HepG2 (cell line): ENCODE measurements around the gene RAPGEF2. TPM values are rescaled to one million over a fixed set of nuclear protein-coding genes. Genes with fewer than 3 reads are reported as not detected.

Source experiments
- ATAC-seq: fragments of 200-7000 bp; cut with Tn5 transposase; 3 replicates; pipeline ENCODE4 v1.9.1; 2020; ENCODE audit warnings: mild to moderate bottlenecking, moderate library complexity
- BruUV-seq: library from RNA; stranded (reverse); fragments of 400-500 nt; replicated peaks from 2 replicates; lab custom pipeline; 2021; lab: Mats Ljungman, UMichigan
- CTCF ChIA-PET: fragments of 300-600 bp; formaldehyde crosslinking; extraction: SDS; loops from one replicate; lab custom pipeline; 2021; ENCODE audit warnings: low total read pairs, inconsistent platforms, low intra/inter-chr PET ratio; lab: Yijun Ruan, JAX
- POLR2A ChIA-PET: fragments of 350-600 bp; sonication (Branson Sonifier 250); formaldehyde crosslinking; loops from one replicate; lab custom pipeline; 2020; ENCODE audit warnings: antibody characterized with exemption, inconsistent platforms; lab: Yijun Ruan, JAX
- DNase-seq: peaks from one replicate; pipeline ENCODE4 v3.0.0-alpha.2; 2015; ENCODE audit warnings: low spot score
- FAIRE-seq: peaks from 3 replicates; lab custom pipeline; 2011; peaks lifted over from hg19 to GRCh38; lab: Jason Lieb, UNC
- H2AFZ ChIP-seq: one replicate; pipeline ENCODE4 v1.6.1; 2011; ENCODE audit warnings: low read length, inconsistent platforms
- H3K27ac ChIP-seq: fragments of 300-600 bp; 3 replicates; pipeline ENCODE4 v1.8.0; 2011; ENCODE audit warnings: mixed run types, mild to moderate bottlenecking, mixed read lengths, low read length, inconsistent platforms; ENCODE audit not compliant: insufficient read depth; ENCODE audit errors: extremely low read length
- H3K27me3 ChIP-seq, 2 experiments: fragments of 200-600 bp in 1 of 2; 2 replicates in 1 of 2; 3 replicates in 1 of 2; pipeline versions ENCODE4 v1.6.0 to v1.8.0; 2011; ENCODE audit warnings: low read length in 2 of 2, mild to moderate bottlenecking in 2 of 2, moderate library complexity in 2 of 2, inconsistent platforms in 1 of 2; ENCODE audit not compliant: insufficient read depth in 2 of 2, control insufficient read depth in 1 of 2
- H3K36me3 ChIP-seq, 2 experiments: fragments of 200-600 bp in 1 of 2; replicated peaks in 1 of 2; 2 replicates in 1 of 2; 3 replicates in 1 of 2; pipeline versions ENCODE4 v1.5.1 to v1.8.0; 2011; ENCODE audit warnings: low read length in 2 of 2, inconsistent platforms in 1 of 2; ENCODE audit not compliant: insufficient read depth in 2 of 2, control insufficient read depth in 1 of 2
- H3K4me1 ChIP-seq: 2 replicates; pipeline ENCODE4 v1.5.1; 2012; ENCODE audit warnings: low read length, inconsistent platforms; ENCODE audit not compliant: insufficient read depth
- H3K4me2 ChIP-seq: 2 replicates; pipeline ENCODE4 v1.6.0; 2011; ENCODE audit warnings: low read depth, low read length, inconsistent platforms
- H3K4me3 ChIP-seq, 3 experiments: fragments of 200-600 bp in 1 of 3; sonication (generic), shearing (Covaris generic) in 1 of 3; replicated peaks in 1 of 3; 2 replicates each; pipeline ENCODE4 v1.5.1; 2011 to 2016; ENCODE audit warnings: low read length in 3 of 3, inconsistent platforms in 2 of 3, low read depth in 2 of 3, mild to moderate bottlenecking in 2 of 3, control low read depth in 1 of 3, mixed read lengths in 1 of 3; ENCODE audit not compliant: insufficient read depth in 1 of 3
- H3K79me2 ChIP-seq: one replicate; pipeline ENCODE4 v1.6.1; 2011; ENCODE audit warnings: low read length, inconsistent platforms; ENCODE audit not compliant: insufficient read depth
- H3K9ac ChIP-seq: 2 replicates; pipeline ENCODE4 v1.6.0; 2011; ENCODE audit warnings: mild to moderate bottlenecking, low read depth, low read length, inconsistent platforms; ENCODE audit not compliant: insufficient read depth
- H3K9me3 ChIP-seq: 2 replicates; pipeline ENCODE4 v1.5.1; 2012; ENCODE audit warnings: mild to moderate bottlenecking, low read length
- H4K20me1 ChIP-seq: 2 replicates; pipeline ENCODE4 v1.6.0; 2011; ENCODE audit warnings: inconsistent platforms, mild to moderate bottlenecking, low read length, moderate library complexity; ENCODE audit not compliant: insufficient read depth
- HNRNPL ChIP-seq: fragments of 200-400 bp; formaldehyde crosslinking; IDR thresholded peaks from 2 replicates; pipeline ENCODE4 v1.6.1; 2017; ENCODE audit warnings: mild to moderate bottlenecking, low read depth, low read length
- PREB ChIP-seq: sonication (generic); formaldehyde crosslinking; IDR thresholded peaks from 2 replicates; pipeline ENCODE4 v1.4.0; 2020; ENCODE audit warnings: missing genetic modification reagents
- PRMT3 ChIP-seq: sonication (generic); formaldehyde crosslinking; IDR thresholded peaks from 2 replicates; pipeline ENCODE4 v1.8.1; 2022; ENCODE audit warnings: low read depth, mild to moderate bottlenecking, moderate library complexity, missing genetic modification reagents, borderline replicate concordance
- SKIL ChIP-seq: sonication (generic); formaldehyde crosslinking; IDR thresholded peaks from 2 replicates; pipeline ENCODE4 v1.8.0; 2022; ENCODE audit warnings: missing genetic modification reagents, mild to moderate bottlenecking, moderate library complexity, borderline replicate concordance
- ZBTB21 ChIP-seq: sonication (generic); formaldehyde crosslinking; IDR thresholded peaks from 2 replicates; pipeline ENCODE4 v1.4.0; 2020; ENCODE audit warnings: missing genetic modification reagents
- ZFP82 ChIP-seq: sonication (generic); formaldehyde crosslinking; IDR thresholded peaks from 2 replicates; pipeline ENCODE4 v1.5.1; 2020; ENCODE audit warnings: mild to moderate bottlenecking, missing genetic modification reagents, borderline replicate concordance
- ZNF10 ChIP-seq: sonication (generic); formaldehyde crosslinking; IDR thresholded peaks from 2 replicates; pipeline ENCODE4 v1.4.0; 2020; ENCODE audit warnings: mild to moderate bottlenecking, low read depth, missing genetic modification reagents, borderline replicate concordance
- ZNF292 ChIP-seq: sonication (generic); formaldehyde crosslinking; IDR thresholded peaks from 2 replicates; pipeline ENCODE4 v1.8.1; 2022; ENCODE audit warnings: mild to moderate bottlenecking, low read depth, missing genetic modification reagents, borderline replicate concordance
- ZNF34 ChIP-seq: sonication (generic); formaldehyde crosslinking; IDR thresholded peaks from 2 replicates; pipeline ENCODE4 v1.4.0; 2020; ENCODE audit warnings: mild to moderate bottlenecking, missing genetic modification reagents, borderline replicate concordance
- ZNF512B ChIP-seq: sonication (generic); formaldehyde crosslinking; IDR thresholded peaks from 2 replicates; pipeline ENCODE4 v1.5.1; 2020; ENCODE audit warnings: missing genetic modification reagents, mild to moderate bottlenecking, borderline replicate concordance
- ZNF547 ChIP-seq: sonication (generic); formaldehyde crosslinking; IDR thresholded peaks from 2 replicates; pipeline ENCODE4 v1.5.1; 2020; ENCODE audit warnings: mild to moderate bottlenecking, missing genetic modification reagents
- ZNF788 ChIP-seq: sonication (generic); formaldehyde crosslinking; IDR thresholded peaks from 2 replicates; pipeline ENCODE4 v1.5.0; 2020; ENCODE audit warnings: mild to moderate bottlenecking, missing genetic modification reagents, borderline replicate concordance
- ZZZ3 ChIP-seq: sonication (generic); formaldehyde crosslinking; IDR thresholded peaks from 2 replicates; pipeline ENCODE4 v1.4.0; 2020; ENCODE audit warnings: missing genetic modification reagents, mild to moderate bottlenecking, borderline replicate concordance
- WGBS: methylation state at CpG from one replicate; pipeline ENCODE4 v1.1.6; 2017; ENCODE audit warnings: low lambda C conversion rate; 5-methylcytosine and 5-hydroxymethylcytosine counted together
- in situ Hi-C: cut with HindIII; loops from 2 replicates; pipeline ENCODE4 v1.10.0; 2017; ENCODE audit warnings: low pct_unique_long_range_greater_than_20kb; ENCODE audit not compliant: extremely low pct_ligation_motif_present
- intact Hi-C: fragments of 100-400 bp; cut with micrococcal nuclease; formaldehyde crosslinking; loops from one replicate; pipeline ENCODE4 v1.10.0; 2022; ENCODE audit not compliant: unreplicated experiment
- polyA plus RNA-seq, 8 experiments: library from polyadenylated mRNA; depleted of rRNA in 3 of 8; stranded (reverse) in 7 of 8; unstranded in 1 of 8; fragments of >200 nt; fragmentation: Illumina TruSeq in 4 of 8; extraction: Trizol in 4 of 8; gene quantifications; 2 replicates each; pipeline versions ENCODE4 v1.2.1 to v1.2.3, GENCODE V29; 2011 to 2016; ENCODE audit warnings: low read depth in 4 of 8, missing spikeins in 1 of 8, mixed read lengths in 1 of 8; ENCODE audit not compliant: insufficient read depth in 1 of 8
- total RNA-seq, 5 experiments: library from RNA; depleted of rRNA; stranded (reverse); fragments of >200 nt; fragmentation: Illumina TruSeq; extraction: Trizol; gene quantifications; 2 replicates each; pipeline ENCODE4 v1.2.3, GENCODE V29; 2016; ENCODE audit warnings: low read depth in 1 of 5
- TF ChIP-seq, protein P1 (sequence below): IDR thresholded peaks from 2 replicates; pipeline ENCODE4 v1.6.1; 2016

Gene RAPGEF2
- total and polyA plus RNA-seq, 2 of the 13 experiments (the other 11 are each of a cell fraction or from before 2014, with no cell fraction given), result 19.2 to 23.0 TPM

GRCh38 chr4:159195361-159195769 is 92.5 kb downstream of the RAPGEF2 start:
- ChIA-PET POLR2A (no interaction called here), CTCF (no interaction called here)
- no peaks in the 10 kb centered on the region for H3K79me2 ChIP-seq
- no peak overlapping the region for H3K9ac ChIP-seq
- H3K9me3 ChIP-seq, result no peaks in the 10 kb centered on the region
- ATAC-seq (no peak), FAIRE-seq (no peak), DNase-seq (no peak)
- TSS peak; percentile 25 for BruUV-seq
- H3K27me3 ChIP-seq, result no peaks in the 10 kb centered on the region
- H3K4me2 ChIP-seq, result no peak overlapping the region
- H4K20me1 ChIP-seq, result no peaks in the 10 kb centered on the region
- H3K36me3 ChIP-seq, result peaks cover 1 to 6% of the 10 kb centered on the region in 2 experiments; a peak in 2 of 5 replicates
- no peak overlapping the region for H3K4me3 ChIP-seq
- in situ Hi-C loops (no loop called here), intact Hi-C loops (no loop called here)
- no peak overlapping the region for H2AFZ ChIP-seq
- WGBS, result 92% methylated on average over 5 of the region's 5 CpGs
- no peak overlapping the region for H3K27ac ChIP-seq
- H3K4me1 ChIP-seq, result no peaks in the 10 kb centered on the region
- TF ChIP-seq SKIL, result no peak
- TF ChIP-seq HNRNPL, result no peak
- TF ChIP-seq ZNF34, result no peak
- TF ChIP-seq ZNF10 (CRISPR knock-in tag), result no peak
- TF ChIP-seq ZBTB21 (CRISPR knock-in tag), result no peak
- no peak for TF ChIP-seq ZFP82 (CRISPR knock-in tag)
- TF ChIP-seq ZZZ3 (CRISPR knock-in tag), result no peak
- no peak for TF ChIP-seq PRMT3 (CRISPR knock-in tag)
- no peak for TF ChIP-seq PREB
- no peak for TF ChIP-seq ZNF292 (CRISPR knock-in tag)
- no peak for TF ChIP-seq ZNF788 (CRISPR knock-in tag)
- TF ChIP-seq ZNF512B (CRISPR knock-in tag), result no peak
- no peak for TF ChIP-seq ZNF547
- TF ChIP-seq, protein P1, sequence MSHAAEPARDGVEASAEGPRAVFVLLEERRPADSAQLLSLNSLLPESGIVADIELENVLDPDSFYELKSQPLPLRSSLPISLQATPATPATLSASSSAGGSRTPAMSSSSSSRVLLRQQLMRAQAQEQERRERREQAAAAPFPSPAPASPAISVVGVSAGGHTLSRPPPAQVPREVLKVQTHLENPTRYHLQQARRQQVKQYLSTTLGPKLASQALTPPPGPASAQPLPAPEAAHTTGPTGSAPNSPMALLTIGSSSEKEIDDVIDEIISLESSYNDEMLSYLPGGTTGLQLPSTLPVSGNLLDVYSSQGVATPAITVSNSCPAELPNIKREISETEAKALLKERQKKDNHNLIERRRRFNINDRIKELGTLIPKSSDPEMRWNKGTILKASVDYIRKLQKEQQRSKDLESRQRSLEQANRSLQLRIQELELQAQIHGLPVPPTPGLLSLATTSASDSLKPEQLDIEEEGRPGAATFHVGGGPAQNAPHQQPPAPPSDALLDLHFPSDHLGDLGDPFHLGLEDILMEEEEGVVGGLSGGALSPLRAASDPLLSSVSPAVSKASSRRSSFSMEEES (CRISPR knock-in tag), result no peak
